ENCODE data around the gene MAGI3.
"Not testable (repeated sequence)": the region's sequence is repeated elsewhere in the genome, so short reads cannot be mapped to it uniquely, and the experiment has no call there.

The MAGI3 gene

DNA sequence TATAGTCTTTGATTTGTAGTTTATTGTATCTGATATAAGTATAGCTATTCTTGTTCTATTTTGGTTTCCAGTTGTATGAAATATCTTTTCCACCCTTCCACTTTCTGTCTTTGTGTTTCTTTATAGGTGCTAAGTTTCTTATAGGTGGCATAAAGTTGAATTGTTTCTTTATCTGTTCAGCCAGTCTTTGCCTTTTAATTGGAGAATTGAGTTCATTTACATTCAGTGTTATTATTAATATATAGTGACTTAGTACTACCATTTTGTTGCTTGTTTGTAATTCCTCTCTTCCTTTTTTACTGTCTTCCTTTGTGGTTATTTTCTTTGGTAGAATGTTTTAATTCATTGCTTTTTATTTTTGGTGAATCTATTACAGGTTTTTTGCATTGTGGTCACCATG is 77.7 kb downstream of the MAGI3 start:
- no peak overlapping the region for H3K27ac ChIP-seq

DNA sequence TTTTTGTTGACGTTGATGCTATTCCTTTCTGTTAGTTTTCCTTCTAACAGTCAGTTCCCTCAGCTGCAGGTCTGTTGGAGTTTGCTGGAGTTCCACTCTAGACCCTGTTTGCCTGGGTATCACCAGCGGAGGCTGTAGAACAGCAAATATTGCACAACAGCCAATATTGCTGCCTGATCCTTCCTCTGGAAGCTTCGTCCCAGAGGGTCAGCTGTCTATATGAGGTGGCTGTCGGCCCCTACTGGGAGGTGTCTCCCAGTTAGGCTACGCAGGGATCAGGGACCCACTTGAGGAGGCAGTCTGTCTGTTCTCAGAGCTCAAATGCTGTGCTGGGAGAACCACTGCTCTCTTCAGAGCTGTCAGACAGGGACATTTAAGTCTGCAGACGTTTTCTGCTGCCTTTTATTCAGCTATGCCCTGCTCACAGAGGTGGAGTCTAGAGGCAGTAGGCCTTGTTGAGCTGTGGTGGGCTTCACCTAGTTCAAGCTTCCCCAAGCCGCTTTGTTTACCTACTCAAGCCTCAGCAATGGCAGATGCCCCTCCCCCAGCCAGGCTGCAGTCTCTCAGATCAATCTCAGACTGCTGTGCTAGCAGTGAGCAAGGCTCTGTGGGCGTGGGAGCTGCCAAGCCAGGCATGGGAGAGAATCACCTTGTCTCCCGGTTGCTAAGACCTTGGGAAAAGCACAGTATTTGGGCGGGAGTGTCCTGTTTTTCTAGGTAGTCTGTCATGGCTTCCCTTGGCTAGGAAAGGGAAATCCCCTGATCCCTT is 88.3 kb downstream of the MAGI3 start:
- not testable (repeated sequence) for DNase-seq (ENCODE audit: low spot score); H3K4me3 ChIP-seq; H3K27ac ChIP-seq

More for the DNA sequence above, 77.7 kb downstream of the MAGI3 start:
- no peak overlapping the region for H3K4me3 ChIP-seq
- DNase-seq (ENCODE audit: low spot score), result no peak
- TF ChIP-seq, protein P1, sequence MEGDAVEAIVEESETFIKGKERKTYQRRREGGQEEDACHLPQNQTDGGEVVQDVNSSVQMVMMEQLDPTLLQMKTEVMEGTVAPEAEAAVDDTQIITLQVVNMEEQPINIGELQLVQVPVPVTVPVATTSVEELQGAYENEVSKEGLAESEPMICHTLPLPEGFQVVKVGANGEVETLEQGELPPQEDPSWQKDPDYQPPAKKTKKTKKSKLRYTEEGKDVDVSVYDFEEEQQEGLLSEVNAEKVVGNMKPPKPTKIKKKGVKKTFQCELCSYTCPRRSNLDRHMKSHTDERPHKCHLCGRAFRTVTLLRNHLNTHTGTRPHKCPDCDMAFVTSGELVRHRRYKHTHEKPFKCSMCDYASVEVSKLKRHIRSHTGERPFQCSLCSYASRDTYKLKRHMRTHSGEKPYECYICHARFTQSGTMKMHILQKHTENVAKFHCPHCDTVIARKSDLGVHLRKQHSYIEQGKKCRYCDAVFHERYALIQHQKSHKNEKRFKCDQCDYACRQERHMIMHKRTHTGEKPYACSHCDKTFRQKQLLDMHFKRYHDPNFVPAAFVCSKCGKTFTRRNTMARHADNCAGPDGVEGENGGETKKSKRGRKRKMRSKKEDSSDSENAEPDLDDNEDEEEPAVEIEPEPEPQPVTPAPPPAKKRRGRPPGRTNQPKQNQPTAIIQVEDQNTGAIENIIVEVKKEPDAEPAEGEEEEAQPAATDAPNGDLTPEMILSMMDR (IDR thresholded peaks at IDR 0.05), result no peak

DNA sequence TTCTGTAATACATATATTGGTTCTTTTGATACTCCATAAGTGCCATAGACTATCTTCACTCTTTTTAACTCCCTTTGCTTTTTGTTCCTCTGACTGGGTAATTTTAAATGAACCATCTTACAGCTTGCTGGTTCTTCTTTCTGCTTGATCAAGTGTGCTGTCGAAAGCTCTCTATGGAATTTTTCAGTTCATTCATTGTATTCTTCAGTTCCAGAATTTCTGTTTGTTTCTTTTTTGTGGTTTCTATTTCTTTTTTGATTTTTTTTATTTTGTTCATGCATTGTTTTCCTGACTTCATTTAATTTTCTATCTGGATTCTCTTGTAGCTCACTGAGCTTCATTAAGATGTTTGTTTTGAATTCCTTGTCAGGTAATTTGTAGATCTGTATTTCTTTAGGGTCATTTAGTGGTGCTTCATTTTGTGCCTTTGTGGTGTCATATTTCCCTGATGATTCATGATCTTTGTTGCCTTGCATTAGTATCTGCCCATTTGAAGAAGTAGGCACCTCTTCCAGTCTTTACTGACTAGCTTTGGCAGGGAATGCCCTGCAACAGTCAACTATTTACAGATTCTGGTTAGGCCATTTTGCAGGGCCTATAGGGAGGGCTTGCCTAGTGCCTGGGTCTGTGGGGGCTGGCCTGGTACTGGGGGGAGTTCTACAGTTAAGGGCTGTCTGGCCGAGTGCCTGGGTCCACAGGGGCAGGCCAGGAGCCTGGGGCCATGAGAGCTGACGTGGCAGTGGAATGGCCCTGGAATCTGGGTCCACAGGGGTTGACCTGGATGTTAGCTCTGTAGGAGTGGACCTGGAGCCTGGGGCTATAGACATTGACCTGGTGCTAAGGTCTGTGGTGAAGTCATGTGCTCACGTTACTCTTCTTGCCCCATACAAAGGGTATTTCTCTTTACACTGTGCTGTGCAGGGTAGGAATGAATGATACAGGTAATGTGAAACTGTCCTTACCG is 89.7 kb downstream of the MAGI3 start:
- Histone ChIP-seq H3K27ac (no peak overlapping the region), H3K4me3 (no peak overlapping the region)
- TF ChIP-seq, protein P1 (IDR thresholded peaks at IDR 0.05), result no peak
- DNase-seq (ENCODE audit: low spot score), result no peak

DNA sequence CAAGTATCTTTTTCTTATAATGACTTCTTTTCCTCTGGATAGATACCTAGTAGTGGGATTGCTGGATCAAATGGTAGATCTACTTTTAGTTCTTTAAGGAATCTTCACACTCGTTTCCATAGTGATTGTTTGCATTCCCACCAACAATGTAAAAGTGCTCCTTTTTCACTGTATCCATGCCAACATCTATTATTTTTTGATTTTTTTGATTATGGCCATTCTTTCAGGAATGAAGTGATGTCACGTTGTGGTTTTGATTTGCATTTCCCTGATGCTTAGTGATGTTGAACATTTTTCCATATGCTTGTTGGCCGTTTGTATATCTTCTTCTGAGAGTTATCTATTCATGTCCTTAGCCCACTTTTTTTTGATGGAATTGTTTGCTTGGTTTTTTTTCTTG is 94.8 kb downstream of the MAGI3 start:
- H3K4me3 ChIP-seq; H3K27ac ChIP-seq; DNase-seq (ENCODE audit: low spot score): not testable (repeated sequence)

DNA sequence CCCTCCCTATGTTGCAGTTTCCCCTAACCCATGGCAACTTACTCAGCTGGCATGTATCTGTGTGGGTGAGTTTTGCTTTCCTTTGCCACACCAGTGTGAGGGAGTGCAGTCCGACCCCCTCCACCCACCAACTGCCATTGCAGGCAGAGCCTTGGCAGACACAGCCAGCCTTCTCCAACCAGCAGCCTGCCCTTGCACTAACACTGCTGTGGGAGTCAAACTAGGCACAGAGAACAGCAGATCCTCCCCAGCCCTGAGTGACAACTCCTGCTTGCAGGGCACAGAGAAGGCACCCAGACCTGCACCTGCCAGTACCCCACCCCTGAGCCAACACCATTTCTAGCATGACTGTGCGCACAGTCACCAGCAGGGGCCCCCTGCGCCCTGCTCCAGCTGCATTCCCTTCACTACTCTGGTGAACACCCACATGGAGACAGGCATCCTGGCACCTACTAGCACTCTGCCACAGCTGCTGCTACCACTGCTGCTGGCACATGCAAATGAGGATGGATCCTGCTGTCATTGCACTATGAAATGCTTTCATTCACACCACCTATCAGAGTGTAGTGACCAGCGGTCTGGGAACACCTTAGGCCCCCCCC is 98.4 kb downstream of the MAGI3 start:
- DNase-seq (ENCODE audit: low spot score), result no peak
- TF ChIP-seq, protein P1 (IDR thresholded peaks at IDR 0.05), result no peak
- no peak overlapping the region for H3K4me3 ChIP-seq
- no peak overlapping the region for H3K27ac ChIP-seq

DNA sequence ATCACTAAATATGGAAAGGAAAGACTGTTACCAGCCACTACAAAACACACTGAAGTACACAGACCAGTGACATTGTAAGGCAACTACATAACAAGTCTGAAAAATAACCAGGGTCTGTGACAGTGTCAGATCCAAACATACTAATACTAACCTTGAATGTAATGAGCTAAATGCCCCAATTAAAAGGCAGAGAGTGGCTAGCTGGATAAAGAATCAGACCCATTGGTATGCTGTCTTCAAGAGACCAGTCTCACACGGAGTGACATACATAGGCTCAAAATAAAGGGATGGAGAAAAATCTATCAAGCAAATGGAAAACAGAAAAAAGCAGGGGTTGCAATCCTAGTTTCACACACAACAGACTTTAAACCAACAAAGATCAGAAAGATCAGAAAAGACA is 100.1 kb downstream of the MAGI3 start:
- no peak for DNase-seq (ENCODE audit: low spot score)
- Histone ChIP-seq H3K4me3 (no peak overlapping the region), H3K27ac (no peak overlapping the region)
- TF ChIP-seq, protein P1 (IDR thresholded peaks at IDR 0.05), result no peak

DNA sequence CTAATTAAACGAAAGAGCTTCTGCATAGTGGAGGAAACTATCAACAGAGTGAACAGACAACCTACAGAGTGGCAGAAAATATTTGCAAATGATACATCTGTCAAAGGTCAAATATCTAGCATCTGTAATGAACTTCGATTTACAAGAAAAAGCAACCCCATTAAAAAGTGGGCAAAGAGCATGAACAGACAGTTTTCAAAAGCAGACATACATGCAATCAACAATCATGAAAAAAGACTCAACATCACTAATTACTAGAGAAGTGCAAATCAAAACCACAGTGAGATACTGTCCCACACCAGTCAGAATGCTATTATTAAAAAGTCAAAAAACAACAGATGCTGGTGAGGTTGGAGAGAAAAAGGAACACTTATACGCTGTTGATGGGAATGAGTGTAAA is 103.2 kb downstream of the MAGI3 start:
- Histone ChIP-seq H3K27ac (no peak overlapping the region), H3K4me3 (no peak overlapping the region)
- no peak for DNase-seq (ENCODE audit: low spot score)
- TF ChIP-seq, protein P1 (IDR thresholded peaks at IDR 0.05), result no peak

Measured in coronary artery (tissue), 2 donors.